ENCODE data around the gene FOXL3. TPM values are rescaled to one million over a fixed set of nuclear protein-coding genes. Genes with fewer than 3 reads are reported as not detected.
A peak's percentile ranks its signal among the peaks of the same experiment; 100 is the strongest.

FOXL3 gene
- total and polyA plus RNA-seq, 2 experiments from 2014 or later, result not detected

- H3K4me3 ChIP-seq, result no peak overlapping the region
- no peaks in the 10 kb centered on the region for H4K20me1 ChIP-seq (ENCODE audit: insufficient read depth, poor library complexity, severe bottlenecking)
- no peaks in the 10 kb centered on the region for H3K79me2 ChIP-seq
- no peaks in the 10 kb centered on the region for H3K27me3 ChIP-seq
- no peak for TF ChIP-seq EZH2phosphoT487 (IDR thresholded peaks at IDR 0.05; ENCODE audit: low read depth, severe bottlenecking, unreplicated experiment)
- no peak for TF ChIP-seq EZH2 (IDR thresholded peaks at IDR 0.05; ENCODE audit: borderline replicate concordance)
- TF ChIP-seq, protein P1, sequence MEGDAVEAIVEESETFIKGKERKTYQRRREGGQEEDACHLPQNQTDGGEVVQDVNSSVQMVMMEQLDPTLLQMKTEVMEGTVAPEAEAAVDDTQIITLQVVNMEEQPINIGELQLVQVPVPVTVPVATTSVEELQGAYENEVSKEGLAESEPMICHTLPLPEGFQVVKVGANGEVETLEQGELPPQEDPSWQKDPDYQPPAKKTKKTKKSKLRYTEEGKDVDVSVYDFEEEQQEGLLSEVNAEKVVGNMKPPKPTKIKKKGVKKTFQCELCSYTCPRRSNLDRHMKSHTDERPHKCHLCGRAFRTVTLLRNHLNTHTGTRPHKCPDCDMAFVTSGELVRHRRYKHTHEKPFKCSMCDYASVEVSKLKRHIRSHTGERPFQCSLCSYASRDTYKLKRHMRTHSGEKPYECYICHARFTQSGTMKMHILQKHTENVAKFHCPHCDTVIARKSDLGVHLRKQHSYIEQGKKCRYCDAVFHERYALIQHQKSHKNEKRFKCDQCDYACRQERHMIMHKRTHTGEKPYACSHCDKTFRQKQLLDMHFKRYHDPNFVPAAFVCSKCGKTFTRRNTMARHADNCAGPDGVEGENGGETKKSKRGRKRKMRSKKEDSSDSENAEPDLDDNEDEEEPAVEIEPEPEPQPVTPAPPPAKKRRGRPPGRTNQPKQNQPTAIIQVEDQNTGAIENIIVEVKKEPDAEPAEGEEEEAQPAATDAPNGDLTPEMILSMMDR (IDR thresholded peaks at IDR 0.05; ENCODE audit: poor library complexity), result no peak
- no peak overlapping the region for H3K27ac ChIP-seq
- DNase-seq (ENCODE audit: low spot score), result no peak
- no peak overlapping the region for H3K4me2 ChIP-seq
- H3K9me3 ChIP-seq (ENCODE audit: low read depth), result no peaks in the 10 kb centered on the region
- no peaks in the 10 kb centered on the region for H3K36me3 ChIP-seq (replicated peaks; ENCODE audit: insufficient read depth, low read depth)
- H2AFZ ChIP-seq, result no peak overlapping the region
- WGBS (ENCODE audit: low lambda C conversion rate, missing lambda C conversion rate), result 94% methylated on average over 19 of the region's 20 CpGs
- no peaks in the 10 kb centered on the region for H3K9me2 ChIP-seq (replicated peaks; ENCODE audit: insufficient read depth)
- H3K4me1 ChIP-seq (ENCODE audit: insufficient read depth), result peaks cover 27% of the 10 kb centered on the region
These were observed 35.3 kb downstream of the FOXL3 start for GRCh38 chr7:325051-325798.

- H3K9me2 ChIP-seq (replicated peaks; ENCODE audit: insufficient read depth), result no peaks in the 10 kb centered on the region
- H4K20me1 ChIP-seq (ENCODE audit: insufficient read depth, poor library complexity, severe bottlenecking), result no peaks in the 10 kb centered on the region
- no peaks in the 10 kb centered on the region for H3K79me2 ChIP-seq
- no peak overlapping the region for H3K4me2 ChIP-seq
- no peaks in the 10 kb centered on the region for H3K36me3 ChIP-seq (replicated peaks; ENCODE audit: insufficient read depth, low read depth)
- no peak for DNase-seq (ENCODE audit: low spot score)
- no peak overlapping the region for H3K4me3 ChIP-seq
- TF ChIP-seq EZH2phosphoT487 (IDR thresholded peaks at IDR 0.05; ENCODE audit: low read depth, severe bottlenecking, unreplicated experiment) (no peak), EZH2 (IDR thresholded peaks at IDR 0.05; ENCODE audit: borderline replicate concordance) (no peak)
- TF ChIP-seq, protein P1 (IDR thresholded peaks at IDR 0.05; ENCODE audit: poor library complexity), result no peak
- no peak overlapping the region for H2AFZ ChIP-seq
- peak overlapping the region; percentile 64 for H3K27ac ChIP-seq
- 98% methylated on average over 11 of the region's 11 CpGs for WGBS (ENCODE audit: low lambda C conversion rate, missing lambda C conversion rate)
- peaks cover 33% of the 10 kb centered on the region for H3K4me1 ChIP-seq (ENCODE audit: insufficient read depth)
- no peaks in the 10 kb centered on the region for H3K9me3 ChIP-seq (ENCODE audit: low read depth)
- H3K27me3 ChIP-seq, result no peaks in the 10 kb centered on the region
These were observed 35.8 kb downstream of the FOXL3 start for GRCh38 chr7:325811-326210.

DNA sequence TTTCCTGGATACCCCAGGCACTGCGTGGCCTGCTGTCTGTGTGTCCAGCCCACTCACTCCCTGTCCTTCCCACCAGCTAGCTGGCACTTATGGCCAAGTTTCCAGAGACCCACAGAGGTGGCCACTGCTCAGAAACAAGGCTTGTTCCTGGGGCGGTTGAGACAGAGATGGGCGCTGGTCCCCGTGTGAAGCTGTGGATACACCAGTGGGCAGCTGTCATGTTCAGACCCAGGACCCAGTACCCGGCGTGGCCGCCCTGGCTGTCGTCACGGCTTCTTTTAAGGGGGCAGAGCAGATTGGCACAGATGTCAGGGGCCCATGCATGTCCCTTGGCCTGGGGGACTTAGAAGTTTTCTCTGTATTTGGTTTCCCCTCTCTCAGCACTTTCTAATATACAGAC is 36.3 kb downstream of the FOXL3 start:
- TF ChIP-seq EZH2phosphoT487 (IDR thresholded peaks at IDR 0.05; ENCODE audit: low read depth, severe bottlenecking, unreplicated experiment) (no peak), EZH2 (IDR thresholded peaks at IDR 0.05; ENCODE audit: borderline replicate concordance) (no peak)
- TF ChIP-seq, protein P1 (IDR thresholded peaks at IDR 0.05; ENCODE audit: poor library complexity), result no peak
- peaks cover 35% of the 10 kb centered on the region for H3K4me1 ChIP-seq (ENCODE audit: insufficient read depth)
- H3K4me3 ChIP-seq, result no peak overlapping the region
- H3K79me2 ChIP-seq, result no peaks in the 10 kb centered on the region
- no peak overlapping the region for H3K4me2 ChIP-seq
- 92% methylated on average over 9 of the region's 9 CpGs for WGBS (ENCODE audit: low lambda C conversion rate, missing lambda C conversion rate)
- H3K9me3 ChIP-seq (ENCODE audit: low read depth), result no peaks in the 10 kb centered on the region
- H4K20me1 ChIP-seq (ENCODE audit: insufficient read depth, poor library complexity, severe bottlenecking), result no peaks in the 10 kb centered on the region
- H3K27ac ChIP-seq, result peak overlapping the region; percentile 64
- H2AFZ ChIP-seq, result no peak overlapping the region
- H3K27me3 ChIP-seq, result no peaks in the 10 kb centered on the region
- H3K36me3 ChIP-seq (replicated peaks; ENCODE audit: insufficient read depth, low read depth), result no peaks in the 10 kb centered on the region
- no peaks in the 10 kb centered on the region for H3K9me2 ChIP-seq (replicated peaks; ENCODE audit: insufficient read depth)
- no peak for DNase-seq (ENCODE audit: low spot score)

Data from hepatocyte (in vitro differentiated cells).